Gastrocnemius medialis (tissue), 4 donors: ENCODE measurements around the gene C10orf120. TPM values are rescaled to one million over a fixed set of nuclear protein-coding genes. Genes with fewer than 3 reads are reported as not detected.

Experiments
- ATAC-seq, 2 donors: fragments of 150-250 bp; one replicate each; pipeline ENCODE4 v1.9.1; 2016
- DNase-seq, 2 donors: peaks; one replicate each; pipeline ENCODE4 v3.0.0-alpha.2; 2019
- H3K27ac ChIP-seq, 4 donors: fragments of 200-600 bp; sonication (generic); 1 replicate in 1 of 4; 2 replicates in 3 of 4; pipeline ENCODE4 v1.5.1; 2016 to 2018; ENCODE audit warnings: mild to moderate bottlenecking in 2 of 4, moderate library complexity in 1 of 4
- H3K27me3 ChIP-seq, 3 donors: fragments of 200-600 bp; sonication (generic) in 2 of 3; 1 replicate in 1 of 3; 2 replicates in 2 of 3; pipeline versions ENCODE4 v1.5.1 to v1.6.0; 2016 to 2019; ENCODE audit warnings: mild to moderate bottlenecking in 1 of 3, moderate library complexity in 1 of 3
- H3K36me3 ChIP-seq, 2 donors: fragments of 200-600 bp; sonication (generic) in 1 of 2; one replicate each; pipeline ENCODE4 v1.5.1; 2017 to 2018
- H3K4me1 ChIP-seq, 2 donors: fragments of 200-600 bp; sonication (generic) in 1 of 2; one replicate each; pipeline ENCODE4 v1.5.1; 2016 to 2017; ENCODE audit warnings: mild to moderate bottlenecking in 2 of 2
- H3K4me3 ChIP-seq, 4 donors: fragments of 200-600 bp; sonication (generic) in 3 of 4; 1 replicate in 1 of 4; 2 replicates in 3 of 4; pipeline ENCODE4 v1.5.1; 2016 to 2019; ENCODE audit warnings: mild to moderate bottlenecking in 2 of 4
- H3K9me3 ChIP-seq, 3 donors: fragments of 200-600 bp; sonication (generic) in 2 of 3; 1 replicate in 1 of 3; 2 replicates in 2 of 3; pipeline ENCODE4 v1.5.1; 2016 to 2019
- CTCF ChIP-seq, 5 experiments: fragments of 450-650 bp in 3 of 5; fragments of 200-600 bp in 2 of 5; sonication (generic) in 2 of 5; IDR thresholded peaks in 4 of 5; conservative IDR thresholded peaks in 1 of 5; 1 replicate in 4 of 5; 2 replicates in 1 of 5; pipeline ENCODE4 v1.5.1; 2016 to 2019; ENCODE audit warnings: antibody characterized with exemption in 5 of 5, mild to moderate bottlenecking in 3 of 5, moderate library complexity in 3 of 5
- POLR2A ChIP-seq, 2 donors: fragments of 450-650 bp; IDR thresholded peaks; one replicate each; pipeline ENCODE4 v1.6.1; 2017; ENCODE audit warnings: antibody characterized with exemption in 2 of 2, mild to moderate bottlenecking in 2 of 2, moderate library complexity in 2 of 2
- in situ Hi-C, 4 donors: fragments of 200-750 bp; cut with MboI; loops; one replicate each; pipeline versions ENCODE4 v1.15.0 to v1.8.0; 2017; ENCODE audit warnings: low sequenced_read_pairs in 4 of 4
- intact Hi-C: fragments of 100-400 bp; cut with DNase I; formaldehyde crosslinking; loops from one replicate; pipeline ENCODE4 v1.15.1; 2023; ENCODE audit warnings: low total_unique reads
- total RNA-seq, 4 donors: library from RNA; depleted of rRNA; stranded (reverse); fragments of >200 nt; gene quantifications; one replicate each; pipeline versions ENCODE4 v1.1.0 to v1.2.3, GENCODE V29; 2016

C10orf120 gene
- total RNA-seq, 4 donors from 2014 or later, result not detected

- no peaks in the 10 kb centered on the region for H3K9me3 ChIP-seq
- H3K27ac ChIP-seq, result peak overlapping the region in 2 of 4 donors; percentile 41 to 66
- no peaks in the 10 kb centered on the region for H3K4me1 ChIP-seq
- TF ChIP-seq CTCF (IDR thresholded peaks at IDR 0.05 in 4 of 5, conservative IDR thresholded peaks at IDR 0.05 in 1 of 5), result no peak
- no peak for TF ChIP-seq POLR2A (IDR thresholded peaks at IDR 0.05)
- intact Hi-C loops (no loop called here), in situ Hi-C loops (no loop called here)
- no peaks in the 10 kb centered on the region for H3K36me3 ChIP-seq
- peaks cover 0 to 3% (median 0%) of the 10 kb centered on the region in 3 donors for H3K27me3 ChIP-seq
- no peak for ATAC-seq
- H3K4me3 ChIP-seq, result no peak overlapping the region
- DNase-seq, result no peak
Observed at GRCh38 chr10:122689146-122689820, 10.4 kb downstream of the C10orf120 start.

- Histone ChIP-seq H3K27ac (peak overlapping the region in 2 of 4 donors; percentile 53 to 56), H3K4me1 (no peaks in the 10 kb centered on the region), H3K27me3 (peaks cover 0 to 6% (median 0%) of the 10 kb centered on the region in 3 donors), H3K9me3 (no peaks in the 10 kb centered on the region), H3K4me3 (no peak overlapping the region), H3K36me3 (no peaks in the 10 kb centered on the region)
- peak; percentile 58 to 65 for ATAC-seq
- TF ChIP-seq POLR2A (IDR thresholded peaks at IDR 0.05), result no peak
- TF ChIP-seq CTCF (IDR thresholded peaks at IDR 0.05 in 4 of 5, conservative IDR thresholded peaks at IDR 0.05 in 1 of 5), result no peak
- intact Hi-C loops, result no loop called here
- DNase-seq, result peak in 1 of 2 donors; percentile 36
- in situ Hi-C loops, result no loop called here
Observed at GRCh38 chr10:122688293-122688989, 11.2 kb downstream of the C10orf120 start.

- Histone ChIP-seq H3K4me1 (no peaks in the 10 kb centered on the region), H3K27me3 (peaks cover 0 to 3% (median 0%) of the 10 kb centered on the region in 3 donors), H3K9me3 (no peaks in the 10 kb centered on the region), H3K36me3 (no peaks in the 10 kb centered on the region), H3K4me3 (no peak overlapping the region), H3K27ac (no peak overlapping the region)
- TF ChIP-seq POLR2A (IDR thresholded peaks at IDR 0.05) (no peak), CTCF (IDR thresholded peaks at IDR 0.05 in 4 of 5, conservative IDR thresholded peaks at IDR 0.05 in 1 of 5) (no peak)
- in situ Hi-C loops, result no loop called here
- intact Hi-C loops, result no loop called here
- no peak for DNase-seq
- no peak for ATAC-seq
Observed at GRCh38 chr10:122682522-122682921, 17.1 kb downstream of the C10orf120 start.

GRCh38 chr10:122678266-122678665 lies 21.4 kb downstream of the C10orf120 start:
- ATAC-seq, result no peak
- Histone ChIP-seq H3K4me1 (no peaks in the 10 kb centered on the region), H3K4me3 (no peak overlapping the region), H3K27ac (no peak overlapping the region), H3K36me3 (no peaks in the 10 kb centered on the region), H3K9me3 (no peaks in the 10 kb centered on the region), H3K27me3 (no peaks in the 10 kb centered on the region)
- in situ Hi-C loops (no loop called here), intact Hi-C loops (no loop called here)
- TF ChIP-seq POLR2A (IDR thresholded peaks at IDR 0.05) (no peak), CTCF (IDR thresholded peaks at IDR 0.05 in 4 of 5, conservative IDR thresholded peaks at IDR 0.05 in 1 of 5) (no peak)
- no peak for DNase-seq
